Hematopoietic multipotent progenitor cell treated with erythropoietin and hydrocortisone succinate and interleukin-3 and kit ligand, for 8 days (in vitro differentiated cells): ENCODE results near the gene TEX14.

Experiments
- DNase-seq: peaks from one replicate; pipeline ENCODE4 v3.0.0-alpha.2; 2015

The TEX14 gene

GRCh38 chr17:58641887-58642311, 49.9 kb downstream of the TEX14 start:
- no peak for DNase-seq

GRCh38 chr17:58640202-58640601, 51.6 kb downstream of the TEX14 start:
- DNase-seq: no peak

GRCh38 chr17:58639681-58640080, 52.2 kb downstream of the TEX14 start:
- no peak for DNase-seq

- DNase-seq: no peak
Measured at GRCh38 chr17:58637011-58637570, 54.8 kb downstream of the TEX14 start.

GRCh38 chr17:58632324-58633314, 59.2 kb downstream of the TEX14 start:
- no peak for DNase-seq

GRCh38 chr17:58631523-58632323, 60.1 kb downstream of the TEX14 start:
- DNase-seq: peak; percentile 99

GRCh38 chr17:58630883-58631522, 60.8 kb downstream of the TEX14 start:
- no peak for DNase-seq

- DNase-seq: no peak
Measured at GRCh38 chr17:58626905-58627304, 64.9 kb downstream of the TEX14 start.

- DNase-seq: no peak
Measured at GRCh38 chr17:58624751-58625150, 67.1 kb downstream of the TEX14 start.

- no peak for DNase-seq
Measured at GRCh38 chr17:58621174-58621573, 70.7 kb downstream of the TEX14 start.

- DNase-seq: no peak
Measured at GRCh38 chr17:58618336-58618735, 73.5 kb downstream of the TEX14 start.

GRCh38 chr17:58617563-58617962, 74.3 kb downstream of the TEX14 start:
- no peak for DNase-seq

GRCh38 chr17:58615768-58616659, 75.8 kb downstream of the TEX14 start:
- DNase-seq: no peak

- DNase-seq: no peak
Measured at GRCh38 chr17:58614859-58615459, 76.9 kb downstream of the TEX14 start.

GRCh38 chr17:58611331-58611730, 80.5 kb downstream of the TEX14 start:
- no peak for DNase-seq

GRCh38 chr17:58606934-58607333, 84.9 kb downstream of the TEX14 start:
- no peak for DNase-seq

- DNase-seq: no peak
Measured at GRCh38 chr17:58605986-58606385, 85.9 kb downstream of the TEX14 start.

- DNase-seq: peak; percentile 13
Measured at GRCh38 chr17:58605470-58605869, 86.4 kb downstream of the TEX14 start.

- DNase-seq: no peak
Measured at GRCh38 chr17:58601976-58602375, 89.9 kb downstream of the TEX14 start.

GRCh38 chr17:58597371-58597770, 94.5 kb downstream of the TEX14 start:
- peak; percentile 69 for DNase-seq

GRCh38 chr17:58595194-58595792, 96.6 kb downstream of the TEX14 start:
- DNase-seq: peak; percentile 52
